GM23248 (cell line): ENCODE data around the gene HCRT.

Experiments used
- EZH2 ChIP-seq: fragments of 200-600 bp; sonication (generic); IDR thresholded peaks from 2 replicates; pipeline ENCODE4 v1.6.1; 2018; ENCODE audit warnings: antibody characterized with exemption, mild to moderate bottlenecking; ENCODE audit not compliant: insufficient read depth, poor library complexity, severe bottlenecking
- EZH2phosphoT487 ChIP-seq: fragments of 200-600 bp; sonication (generic); IDR thresholded peaks from 2 replicates; pipeline ENCODE4 v1.6.1; 2018; ENCODE audit warnings: antibody characterized with exemption, moderate library complexity, mild to moderate bottlenecking, low read depth; ENCODE audit not compliant: insufficient read depth

GRCh38 chr17:42174126-42174783, 11.0 kb downstream of the HCRT start:
- TF ChIP-seq EZH2 (no peak), EZH2phosphoT487 (no peak)
